Adrenal gland (tissue), 5 donors: ENCODE measurements around the gene FAM184B.

Experiments
- CTCF ChIP-seq, 6 experiments: fragments of 450-650 bp in 4 of 6; fragments of 200-600 bp in 2 of 6; sonication (generic) in 1 of 6; IDR thresholded peaks; 1 replicate in 5 of 6; 2 replicates in 1 of 6; pipeline versions ENCODE4 v1.5.1 to v1.8.0; 2016 to 2021; ENCODE audit warnings: antibody characterized with exemption in 6 of 6, mild to moderate bottlenecking in 2 of 6, moderate library complexity in 1 of 6
- POLR2A ChIP-seq, 2 donors: fragments of 450-650 bp; IDR thresholded peaks; one replicate each; pipeline ENCODE4 v1.6.1; 2017; ENCODE audit warnings: antibody characterized with exemption in 2 of 2, mild to moderate bottlenecking in 2 of 2, moderate library complexity in 1 of 2
- donor health status: DM: no; HTN: no; CAD: no.

GRCh38 chr4:17712166-17712565 is 69.3 kb downstream of the FAM184B start:
- TF ChIP-seq POLR2A (IDR thresholded peaks at IDR 0.05) (no peak), CTCF (IDR thresholded peaks at IDR 0.05) (no peak)
